ENCODE measurements around the gene LRRC4B.
A peak's percentile ranks its signal among the peaks of the same experiment; 100 is the strongest.

The LRRC4B gene

GRCh38 chr19:50522881-50523280 is 45.4 kb downstream of the LRRC4B start:
- no peak for DNase-seq (ENCODE audit: low read depth)

GRCh38 chr19:50520822-50521465 is 47.3 kb downstream of the LRRC4B start:
- DNase-seq (ENCODE audit: low read depth): no peak

- DNase-seq (ENCODE audit: low read depth): no peak
These were observed 49.1 kb downstream of the LRRC4B start for GRCh38 chr19:50519006-50519575.

GRCh38 chr19:50518091-50519005 is 49.9 kb downstream of the LRRC4B start:
- no peak for DNase-seq (ENCODE audit: low read depth)

GRCh38 chr19:50517704-50518075 is 50.5 kb downstream of the LRRC4B start:
- DNase-seq (ENCODE audit: low read depth): no peak

- DNase-seq (ENCODE audit: low read depth): no peak
These were observed 51.1 kb downstream of the LRRC4B start for GRCh38 chr19:50516964-50517703.

- DNase-seq (ENCODE audit: low read depth): no peak
These were observed 51.8 kb downstream of the LRRC4B start for GRCh38 chr19:50516456-50516855.

DNA sequence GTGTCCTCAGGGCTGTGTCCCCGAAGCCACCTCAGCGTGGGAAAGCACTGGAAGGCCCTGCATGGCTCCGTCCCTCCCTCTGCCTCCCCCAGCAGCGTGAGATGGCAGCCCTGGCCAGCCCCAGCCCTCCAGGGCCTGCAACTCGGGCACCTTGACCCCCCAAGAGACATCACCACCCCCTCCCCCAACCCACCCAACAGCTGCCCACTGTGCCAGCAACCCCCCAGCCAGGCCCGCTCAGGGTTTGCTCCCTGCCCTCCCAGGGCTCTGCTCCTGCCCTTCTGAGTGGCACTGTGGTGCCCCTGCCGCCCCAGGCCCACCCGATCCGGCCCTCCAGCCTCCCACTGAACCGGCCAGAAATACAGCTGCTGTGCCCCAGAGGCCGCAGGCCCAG is 53.1 kb downstream of the LRRC4B start:
- no peak for DNase-seq (ENCODE audit: low read depth)

GRCh38 chr19:50514346-50515167 is 53.7 kb downstream of the LRRC4B start:
- DNase-seq (ENCODE audit: low read depth): no peak

DNA sequence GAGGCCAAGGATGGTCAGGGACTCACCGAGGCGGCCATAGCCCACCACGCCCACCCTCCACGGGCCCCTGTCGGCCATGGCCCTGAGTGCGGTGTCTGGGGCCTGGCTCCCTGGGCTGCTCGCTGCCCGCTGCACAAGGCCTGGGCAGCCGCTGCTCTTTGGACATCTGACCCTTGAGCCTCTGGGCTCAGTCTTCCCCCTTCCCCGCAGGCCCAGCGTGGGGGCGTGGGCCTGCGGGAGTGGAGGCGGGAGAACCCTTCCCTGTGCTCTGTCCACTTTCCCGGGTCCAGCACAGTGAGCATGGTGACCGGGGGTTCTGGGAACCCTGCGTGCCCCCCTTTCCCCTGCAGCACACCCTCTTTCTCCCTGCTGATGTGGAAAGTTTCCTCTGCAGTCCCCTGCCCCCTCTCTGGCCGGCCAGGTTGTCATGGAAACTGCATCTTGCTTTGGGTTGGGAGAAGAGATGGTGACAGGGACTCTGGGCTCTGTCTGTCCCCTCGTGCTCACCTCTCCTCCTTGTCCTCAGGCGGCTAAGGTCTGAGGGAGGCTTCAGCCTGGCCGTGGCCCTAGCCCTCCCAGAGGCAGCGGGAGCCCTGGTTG is 54.4 kb downstream of the LRRC4B start, which contains the start of gene ASPDH:
Gene ASPDH (minus strand): TSS at position 168 of the 600 bp plus-strand sequence. CDS start 90 bp downstream, at position 78.
- DNase-seq (ENCODE audit: low read depth): no peak

GRCh38 chr19:50512999-50513745 is 55.1 kb downstream of the LRRC4B start:
- no peak for DNase-seq (ENCODE audit: low read depth)

DNA sequence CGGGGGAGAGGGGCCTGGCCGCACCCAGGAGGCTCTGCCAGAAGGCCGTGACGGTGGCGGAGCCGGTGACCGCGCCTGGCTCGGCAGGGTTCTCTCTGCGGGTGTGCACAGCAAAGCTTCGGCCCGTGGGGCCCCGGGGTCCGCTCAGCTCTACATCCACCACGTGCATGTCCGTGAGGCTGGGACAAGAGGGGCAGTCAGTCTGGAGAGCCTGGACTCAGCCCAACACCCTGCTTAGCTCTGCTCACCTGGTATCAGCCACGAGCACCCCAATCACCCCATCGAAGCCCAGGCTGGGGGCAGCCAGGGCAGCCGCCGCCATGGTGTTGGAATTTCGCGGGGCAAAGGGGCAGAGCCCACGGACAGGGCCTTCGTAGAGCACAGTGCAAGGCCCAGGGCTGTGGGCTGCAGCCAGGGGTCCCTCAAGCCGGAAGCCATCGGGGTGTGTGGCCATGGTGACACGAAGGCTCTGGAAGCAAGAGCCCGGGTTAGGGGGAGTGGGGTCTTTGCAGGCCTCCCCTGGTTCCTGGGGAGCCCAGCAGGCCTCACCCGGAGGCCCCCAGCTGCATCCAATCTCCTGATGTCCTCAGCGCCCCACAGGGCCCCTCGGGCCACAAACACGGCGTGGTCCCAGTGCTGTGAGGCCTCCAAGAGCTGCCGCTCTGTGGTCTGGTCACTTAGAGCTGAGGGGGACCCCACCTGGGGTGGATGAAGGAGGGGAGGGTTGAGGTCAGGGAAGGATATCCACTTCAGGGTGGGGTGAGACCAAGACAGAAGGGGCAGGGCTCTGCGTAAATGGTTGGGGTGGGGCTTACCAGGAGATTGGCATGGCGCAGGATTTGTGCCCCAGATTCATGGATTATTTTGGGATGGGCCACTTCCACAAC is 55.9 kb downstream of the LRRC4B start:
- DNase-seq (ENCODE audit: low read depth): no peak

- DNase-seq (ENCODE audit: low read depth): peak; percentile 99
These were observed 57.0 kb downstream of the LRRC4B start, which contains the start of gene JOSD2 for GRCh38 chr19:50511069-50511822. TSS of gene JOSD2 (minus strand) at chr19:50511191. CDS start at chr19:50510431, 760 bp downstream.

DNA sequence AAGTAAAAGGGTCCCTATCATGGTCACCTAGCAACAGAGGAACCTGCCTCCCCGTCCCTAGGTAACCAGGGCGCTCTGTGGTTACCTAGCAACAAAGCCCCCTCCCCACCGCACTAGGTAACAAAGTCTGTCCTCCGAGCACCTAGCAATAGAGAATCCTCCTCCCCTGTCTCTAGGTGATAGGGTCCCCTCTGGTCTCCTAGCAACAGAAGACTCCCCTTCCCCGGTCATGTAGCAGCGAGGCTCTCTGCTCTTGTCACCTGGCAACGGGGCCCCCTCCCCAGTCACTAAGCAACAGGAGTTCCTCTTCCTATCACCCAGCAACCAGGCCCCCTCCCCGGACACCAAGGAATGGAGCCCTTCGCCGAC is 57.6 kb downstream of the LRRC4B start:
- DNase-seq (ENCODE audit: low read depth): no peak

DNA sequence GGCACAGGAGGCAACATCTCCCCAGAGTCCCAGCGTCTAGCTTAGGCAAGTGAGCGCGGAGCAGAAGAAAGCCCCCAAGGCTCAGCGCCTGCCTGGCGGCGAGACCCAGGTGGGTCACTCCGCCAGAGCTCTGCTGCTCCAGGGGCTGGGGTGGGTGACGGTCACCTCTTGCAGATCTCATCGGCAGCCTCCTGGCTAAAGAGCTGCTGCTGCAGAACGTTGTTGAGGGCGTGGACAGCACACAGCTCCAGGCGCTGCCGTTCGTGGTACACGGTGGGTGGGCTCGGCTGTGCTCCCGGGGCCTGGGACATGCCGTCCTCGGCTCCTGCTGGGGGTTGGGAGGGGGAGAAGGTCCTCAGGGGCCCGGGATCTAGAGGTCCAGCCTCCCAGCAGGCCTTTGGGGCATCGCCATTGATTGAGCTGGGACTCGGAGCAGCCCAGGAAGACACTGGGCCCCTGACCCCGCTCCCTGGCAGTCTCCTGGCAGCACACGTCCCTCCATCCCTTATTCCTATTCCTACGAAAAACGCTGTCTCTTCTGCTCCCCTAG is 58.0 kb downstream of the LRRC4B start:
- DNase-seq (ENCODE audit: low read depth): peak; percentile 1

DNA sequence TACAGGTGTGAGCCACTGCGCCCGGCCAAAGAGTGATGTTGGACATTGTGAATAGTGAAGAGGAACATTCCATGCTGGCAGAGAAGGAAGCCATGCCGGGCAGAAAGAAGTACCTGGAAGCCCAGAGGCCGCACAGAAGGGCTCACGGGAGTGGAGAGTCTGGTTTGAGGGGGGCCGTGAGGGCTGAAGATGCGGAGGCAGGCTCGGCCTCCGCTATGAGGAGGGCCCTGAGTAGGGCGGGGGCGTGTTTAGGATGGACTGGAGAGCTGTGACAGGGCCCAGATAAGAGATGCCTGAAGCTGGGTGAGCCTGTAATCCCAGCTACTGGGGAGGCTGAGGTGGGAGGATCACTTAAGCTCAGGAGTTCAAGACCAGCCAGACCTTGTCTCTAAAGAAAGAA is 58.9 kb downstream of the LRRC4B start:
- DNase-seq (ENCODE audit: low read depth): no peak

DNA sequence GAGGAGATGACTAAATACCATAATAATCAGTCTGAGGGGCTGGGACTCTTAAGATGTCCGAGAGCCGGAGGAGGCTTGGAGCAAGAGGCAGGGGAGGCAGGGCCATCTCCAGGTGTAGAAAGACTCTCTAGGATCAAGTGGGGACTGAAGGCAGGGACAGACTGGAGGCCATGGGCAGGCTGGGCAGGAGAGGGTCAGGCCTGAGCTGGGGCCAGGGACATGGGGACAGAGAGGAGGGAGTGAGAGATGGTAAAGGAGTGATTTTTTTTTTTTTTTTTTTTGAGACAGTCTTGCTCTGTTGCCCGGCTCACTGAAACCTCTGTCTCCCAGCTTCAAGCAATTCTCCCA is 59.4 kb downstream of the LRRC4B start:
- DNase-seq (ENCODE audit: low read depth): no peak

DNA sequence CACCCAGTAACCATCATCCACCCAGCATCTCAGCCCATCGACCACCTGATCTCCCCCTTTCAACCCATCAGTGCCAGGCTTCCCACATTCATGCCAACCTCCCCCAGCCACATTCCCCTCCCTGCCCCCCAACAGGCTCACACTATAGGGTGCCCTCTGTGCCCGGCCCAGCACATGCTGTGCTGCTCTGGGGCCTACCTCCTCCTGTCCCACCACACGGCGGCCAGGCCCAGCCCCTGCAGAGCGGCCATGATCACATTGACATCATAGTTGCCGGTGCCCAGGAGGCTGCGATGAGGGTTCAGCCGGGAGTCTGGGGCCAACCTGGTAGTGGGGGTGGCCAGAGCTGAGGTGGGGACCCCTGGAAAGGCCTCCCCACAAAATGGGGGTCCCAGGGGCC is 60.9 kb downstream of the LRRC4B start:
- DNase-seq (ENCODE audit: low read depth): no peak

Data from fibroblast of the conjunctiva (primary cell).